KMS-11 (cell line): Measurements from ENCODE around the gene ITPR1.

Source experiments
- H2AFZ ChIP-seq: fragments of 200-600 bp; sonication (generic); 2 replicates; pipeline ENCODE4 v1.6.1; 2016; ENCODE audit warnings: antibody characterized with exemption, mixed run types, low read depth
- H3K27ac ChIP-seq: fragments of 200-600 bp; sonication (generic); 2 replicates; pipeline ENCODE4 v1.6.1; 2016; ENCODE audit warnings: mild to moderate bottlenecking, mixed run types
- H3K27me3 ChIP-seq: fragments of 200-600 bp; sonication (generic); 2 replicates; pipeline ENCODE4 v1.6.1; 2017; ENCODE audit warnings: mild to moderate bottlenecking, low read depth, mixed run types, moderate library complexity; ENCODE audit not compliant: insufficient read depth
- H3K36me3 ChIP-seq: fragments of 200-600 bp; sonication (generic); 2 replicates; pipeline ENCODE4 v1.6.1; 2017; ENCODE audit warnings: mild to moderate bottlenecking, mixed run types; ENCODE audit not compliant: insufficient read depth
- H3K4me1 ChIP-seq: fragments of 200-600 bp; sonication (generic); 2 replicates; pipeline ENCODE4 v1.6.1; 2016; ENCODE audit warnings: mild to moderate bottlenecking, low read depth, mixed run types; ENCODE audit not compliant: poor library complexity, severe bottlenecking
- H3K4me2 ChIP-seq: fragments of 200-600 bp; sonication (generic); 2 replicates; pipeline ENCODE4 v1.7.0; 2016; ENCODE audit warnings: mild to moderate bottlenecking, mixed run types
- H3K4me3 ChIP-seq: fragments of 200-600 bp; sonication (generic); IDR thresholded peaks from 2 replicates; pipeline ENCODE4 v1.6.1; 2017; ENCODE audit warnings: low read depth, low read length, mixed read lengths; ENCODE audit not compliant: insufficient read depth
- H3K79me2 ChIP-seq: fragments of 200-600 bp; sonication (generic); 2 replicates; pipeline ENCODE4 v1.6.1; 2016; ENCODE audit warnings: low read depth, mixed run types; ENCODE audit not compliant: insufficient read depth
- H3K9ac ChIP-seq: fragments of 200-600 bp; sonication (generic); 2 replicates; pipeline ENCODE4 v1.6.1; 2016; ENCODE audit warnings: mild to moderate bottlenecking, mixed run types
- H4K20me1 ChIP-seq: fragments of 200-600 bp; sonication (generic); 2 replicates; pipeline ENCODE4 v1.6.1; 2016; ENCODE audit warnings: mild to moderate bottlenecking, mixed run types; ENCODE audit not compliant: insufficient read depth
- TF ChIP-seq, protein P1 (sequence below): fragments of 200-600 bp; sonication (generic); conservative IDR thresholded peaks from 2 replicates; pipeline ENCODE4 v1.6.1; 2017; ENCODE audit warnings: low read depth, mild to moderate bottlenecking, antibody characterized with exemption, low read length, moderate library complexity, mixed read lengths

ITPR1 gene

GRCh38 chr3:4496087-4496452 lies 2.9 kb downstream of the ITPR1 start:
- no peaks in the 10 kb centered on the region; the same call in 1 of the 2 replicates for H3K27me3 ChIP-seq
- no peak overlapping the region for H3K4me2 ChIP-seq
- H3K4me1 ChIP-seq = peaks cover 55% of the 10 kb centered on the region
- H3K4me3 ChIP-seq = no peak overlapping the region
- no peaks in the 10 kb centered on the region for H3K36me3 ChIP-seq
- H3K9ac ChIP-seq = no peak overlapping the region
- H4K20me1 ChIP-seq = no peaks in the 10 kb centered on the region
- no peak overlapping the region for H3K27ac ChIP-seq
- no peaks in the 10 kb centered on the region for H3K79me2 ChIP-seq
- TF ChIP-seq, protein P1, sequence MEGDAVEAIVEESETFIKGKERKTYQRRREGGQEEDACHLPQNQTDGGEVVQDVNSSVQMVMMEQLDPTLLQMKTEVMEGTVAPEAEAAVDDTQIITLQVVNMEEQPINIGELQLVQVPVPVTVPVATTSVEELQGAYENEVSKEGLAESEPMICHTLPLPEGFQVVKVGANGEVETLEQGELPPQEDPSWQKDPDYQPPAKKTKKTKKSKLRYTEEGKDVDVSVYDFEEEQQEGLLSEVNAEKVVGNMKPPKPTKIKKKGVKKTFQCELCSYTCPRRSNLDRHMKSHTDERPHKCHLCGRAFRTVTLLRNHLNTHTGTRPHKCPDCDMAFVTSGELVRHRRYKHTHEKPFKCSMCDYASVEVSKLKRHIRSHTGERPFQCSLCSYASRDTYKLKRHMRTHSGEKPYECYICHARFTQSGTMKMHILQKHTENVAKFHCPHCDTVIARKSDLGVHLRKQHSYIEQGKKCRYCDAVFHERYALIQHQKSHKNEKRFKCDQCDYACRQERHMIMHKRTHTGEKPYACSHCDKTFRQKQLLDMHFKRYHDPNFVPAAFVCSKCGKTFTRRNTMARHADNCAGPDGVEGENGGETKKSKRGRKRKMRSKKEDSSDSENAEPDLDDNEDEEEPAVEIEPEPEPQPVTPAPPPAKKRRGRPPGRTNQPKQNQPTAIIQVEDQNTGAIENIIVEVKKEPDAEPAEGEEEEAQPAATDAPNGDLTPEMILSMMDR = no peak
- no peak overlapping the region for H2AFZ ChIP-seq

DNA sequence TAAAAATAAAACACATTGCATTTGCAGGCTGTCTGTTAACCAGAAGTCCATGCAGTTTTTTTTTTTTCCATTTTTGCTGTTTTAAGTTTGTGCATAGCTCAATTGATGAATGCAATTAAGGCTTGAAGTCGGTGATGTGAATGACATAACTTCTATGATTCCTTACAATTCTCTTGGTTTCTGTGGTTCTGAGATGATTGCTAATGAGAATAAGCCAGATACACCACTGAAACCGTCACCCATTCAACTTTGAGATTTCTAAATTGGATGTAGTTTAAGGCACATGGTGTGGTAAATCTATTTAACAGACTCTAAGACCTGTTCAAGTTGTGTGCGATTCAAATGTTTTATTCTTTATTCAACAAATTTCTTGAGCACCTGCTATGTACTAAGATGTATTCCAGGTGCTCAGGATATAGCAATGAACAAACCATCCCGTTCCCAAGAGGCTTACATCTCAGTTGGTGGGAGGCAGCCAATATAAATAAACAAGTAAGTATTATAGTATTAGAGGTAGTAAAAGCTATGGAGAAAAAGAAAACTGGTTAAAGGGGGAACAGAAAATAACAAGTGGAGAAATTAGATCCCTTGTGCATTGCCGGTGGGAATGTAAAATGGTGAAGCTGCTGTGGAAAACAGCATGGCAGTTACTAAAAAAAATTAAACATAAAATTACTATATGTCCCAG lies 4.0 kb downstream of the ITPR1 start:
- Histone ChIP-seq H3K4me2 (peak overlapping the region; percentile 45), H3K4me1 (peaks cover 57% of the 10 kb centered on the region), H3K4me3 (no peak overlapping the region), H3K27ac (no peak overlapping the region), H2AFZ (no peak overlapping the region), H4K20me1 (no peaks in the 10 kb centered on the region), H3K9ac (no peak overlapping the region), H3K79me2 (no peaks in the 10 kb centered on the region), H3K36me3 (no peaks in the 10 kb centered on the region), H3K27me3 (no peaks in the 10 kb centered on the region; the same call in 1 of the 2 replicates)
- TF ChIP-seq, protein P1 = no peak

- TF ChIP-seq, protein P1 = no peak
- Histone ChIP-seq H4K20me1 (no peaks in the 10 kb centered on the region), H3K4me2 (no peak overlapping the region), H3K27me3 (no peaks in the 10 kb centered on the region; the same call in 1 of the 2 replicates), H2AFZ (no peak overlapping the region), H3K4me1 (peaks cover 65% of the 10 kb centered on the region), H3K79me2 (no peaks in the 10 kb centered on the region), H3K36me3 (no peaks in the 10 kb centered on the region), H3K4me3 (no peak overlapping the region), H3K9ac (no peak overlapping the region), H3K27ac (no peak overlapping the region)
These were observed 4.7 kb downstream of the ITPR1 start for GRCh38 chr3:4497843-4498324.

- TF ChIP-seq, protein P1 = no peak
- Histone ChIP-seq H3K4me2 (no peak overlapping the region), H3K79me2 (no peaks in the 10 kb centered on the region), H3K27ac (no peak overlapping the region), H3K36me3 (no peaks in the 10 kb centered on the region), H2AFZ (no peak overlapping the region), H3K4me1 (peaks cover 70% of the 10 kb centered on the region), H3K4me3 (no peak overlapping the region), H4K20me1 (no peaks in the 10 kb centered on the region), H3K27me3 (no peaks in the 10 kb centered on the region; the same call in 1 of the 2 replicates), H3K9ac (no peak overlapping the region)
These were observed 5.3 kb downstream of the ITPR1 start for GRCh38 chr3:4498446-4498845.
